ENCODE results near the gene PDIA6.

DNA sequence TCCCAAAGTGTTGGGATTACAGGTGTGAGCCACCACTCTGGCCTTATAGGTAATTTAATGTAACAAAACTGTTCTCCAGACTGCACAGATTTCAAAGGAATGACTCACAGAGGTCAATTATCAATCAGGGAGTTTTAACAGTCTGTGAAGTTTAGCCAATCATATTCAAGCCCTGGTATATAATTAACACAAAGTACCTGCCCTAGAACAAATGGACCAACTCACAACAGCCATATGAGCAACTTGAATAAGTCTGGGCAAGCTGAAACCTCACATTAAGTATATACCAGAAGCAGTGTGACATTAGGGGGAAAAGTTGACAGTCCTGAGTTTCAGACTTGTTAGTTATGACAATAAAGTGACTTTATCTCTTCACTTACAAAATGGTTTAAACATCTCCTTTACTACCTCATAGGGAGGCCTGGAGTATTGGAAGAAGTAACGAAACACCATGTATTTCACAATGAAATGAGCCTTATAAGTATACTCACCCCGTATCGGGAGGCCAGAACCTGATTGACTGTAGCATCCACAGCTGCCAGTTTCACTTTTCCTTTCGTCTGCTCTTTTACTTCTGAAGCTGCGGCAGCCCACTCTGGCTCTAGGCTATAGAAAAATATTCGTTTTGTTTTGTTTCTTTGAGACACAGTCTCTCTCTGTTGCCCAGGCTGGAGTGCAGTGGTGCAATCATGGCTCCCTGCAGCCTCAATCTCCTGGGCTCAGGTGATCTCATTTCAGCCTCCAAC, 22.2 kb downstream of the PDIA6 start:
- TF ChIP-seq EZH2 (IDR thresholded peaks at IDR 0.05; ENCODE audit: borderline replicate concordance, low read depth, low read length) (no peak), JUNB (CRISPR knock-in tag; conservative IDR thresholded peaks at IDR 0.05) (no peak), BHLHE40 (IDR thresholded peaks at IDR 0.05; ENCODE audit: low read length) (no peak), YY1 (IDR thresholded peaks at IDR 0.05; ENCODE audit: borderline replicate concordance in 1 of 3, control insufficient read depth in 1 of 3, extremely low read depth in 1 of 3, insufficient read depth in 3 of 3, insufficient read length in 1 of 3, insufficient replicate concordance in 2 of 3, low read depth in 1 of 3, low read length in 2 of 3) (no peak), SP2 (IDR thresholded peaks at IDR 0.05; ENCODE audit: extremely low read depth, low read depth, low read length, poor library complexity, severe bottlenecking) (no peak), CCNT2 (IDR thresholded peaks at IDR 0.05; ENCODE audit: borderline replicate concordance, extremely low read depth, insufficient read length, low read depth, low read length) (no peak), MTF1 (CRISPR knock-in tag; IDR thresholded peaks at IDR 0.05; ENCODE audit: borderline replicate concordance) (no peak)
- TF ChIP-seq, protein P1, sequence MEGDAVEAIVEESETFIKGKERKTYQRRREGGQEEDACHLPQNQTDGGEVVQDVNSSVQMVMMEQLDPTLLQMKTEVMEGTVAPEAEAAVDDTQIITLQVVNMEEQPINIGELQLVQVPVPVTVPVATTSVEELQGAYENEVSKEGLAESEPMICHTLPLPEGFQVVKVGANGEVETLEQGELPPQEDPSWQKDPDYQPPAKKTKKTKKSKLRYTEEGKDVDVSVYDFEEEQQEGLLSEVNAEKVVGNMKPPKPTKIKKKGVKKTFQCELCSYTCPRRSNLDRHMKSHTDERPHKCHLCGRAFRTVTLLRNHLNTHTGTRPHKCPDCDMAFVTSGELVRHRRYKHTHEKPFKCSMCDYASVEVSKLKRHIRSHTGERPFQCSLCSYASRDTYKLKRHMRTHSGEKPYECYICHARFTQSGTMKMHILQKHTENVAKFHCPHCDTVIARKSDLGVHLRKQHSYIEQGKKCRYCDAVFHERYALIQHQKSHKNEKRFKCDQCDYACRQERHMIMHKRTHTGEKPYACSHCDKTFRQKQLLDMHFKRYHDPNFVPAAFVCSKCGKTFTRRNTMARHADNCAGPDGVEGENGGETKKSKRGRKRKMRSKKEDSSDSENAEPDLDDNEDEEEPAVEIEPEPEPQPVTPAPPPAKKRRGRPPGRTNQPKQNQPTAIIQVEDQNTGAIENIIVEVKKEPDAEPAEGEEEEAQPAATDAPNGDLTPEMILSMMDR (IDR thresholded peaks at IDR 0.05 in 2 of 3, conservative IDR thresholded peaks at IDR 0.05 in 1 of 3; ENCODE audit: insufficient read depth in 2 of 3, low read depth in 1 of 3, low read length in 3 of 3), result no peak
- TF ChIP-seq, protein P2, sequence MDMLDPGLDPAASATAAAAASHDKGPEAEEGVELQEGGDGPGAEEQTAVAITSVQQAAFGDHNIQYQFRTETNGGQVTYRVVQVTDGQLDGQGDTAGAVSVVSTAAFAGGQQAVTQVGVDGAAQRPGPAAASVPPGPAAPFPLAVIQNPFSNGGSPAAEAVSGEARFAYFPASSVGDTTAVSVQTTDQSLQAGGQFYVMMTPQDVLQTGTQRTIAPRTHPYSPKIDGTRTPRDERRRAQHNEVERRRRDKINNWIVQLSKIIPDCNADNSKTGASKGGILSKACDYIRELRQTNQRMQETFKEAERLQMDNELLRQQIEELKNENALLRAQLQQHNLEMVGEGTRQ (CRISPR knock-in tag; IDR thresholded peaks at IDR 0.05), result no peak
- TF ChIP-seq, protein P3, sequence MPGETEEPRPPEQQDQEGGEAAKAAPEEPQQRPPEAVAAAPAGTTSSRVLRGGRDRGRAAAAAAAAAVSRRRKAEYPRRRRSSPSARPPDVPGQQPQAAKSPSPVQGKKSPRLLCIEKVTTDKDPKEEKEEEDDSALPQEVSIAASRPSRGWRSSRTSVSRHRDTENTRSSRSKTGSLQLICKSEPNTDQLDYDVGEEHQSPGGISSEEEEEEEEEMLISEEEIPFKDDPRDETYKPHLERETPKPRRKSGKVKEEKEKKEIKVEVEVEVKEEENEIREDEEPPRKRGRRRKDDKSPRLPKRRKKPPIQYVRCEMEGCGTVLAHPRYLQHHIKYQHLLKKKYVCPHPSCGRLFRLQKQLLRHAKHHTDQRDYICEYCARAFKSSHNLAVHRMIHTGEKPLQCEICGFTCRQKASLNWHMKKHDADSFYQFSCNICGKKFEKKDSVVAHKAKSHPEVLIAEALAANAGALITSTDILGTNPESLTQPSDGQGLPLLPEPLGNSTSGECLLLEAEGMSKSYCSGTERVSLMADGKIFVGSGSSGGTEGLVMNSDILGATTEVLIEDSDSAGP (CRISPR knock-in tag; IDR thresholded peaks at IDR 0.05), result no peak

All from K562 (cell line).